K562 (cell line): ENCODE results near the gene C3. TPM values are rescaled to one million over a fixed set of nuclear protein-coding genes. Genes with fewer than 3 reads are reported as not detected.
A peak's percentile ranks its signal among the peaks of the same experiment; 100 is the strongest.

Experiments
- ATAC-seq: fragments of 200-7000 bp; cut with Tn5 transposase; 3 replicates; pipeline ENCODE4 v1.9.1; 2020; ENCODE audit warnings: moderate library complexity
- BruUV-seq: library from RNA; stranded (reverse); fragments of 400-500 nt; replicated peaks from 2 replicates; lab custom pipeline; 2021; lab: Mats Ljungman, UMichigan
- CTCF ChIA-PET: fragments of 300-600 bp; formaldehyde crosslinking; extraction: SDS; loops from one replicate; lab custom pipeline; 2021; ENCODE audit warnings: low intra/inter-chr PET ratio; lab: Yijun Ruan, JAX
- POLR2A ChIA-PET: fragments of 300-600, 350-650 bp; sonication (Branson Sonifier 250); formaldehyde crosslinking; extraction: SDS; loops from one replicate; lab custom pipeline; 2021; ENCODE audit warnings: antibody characterized with exemption, inconsistent platforms; lab: Yijun Ruan, JAX
- DNase-seq, 4 experiments: peaks; one replicate each; pipeline versions ENCODE4 v3.0.0 to v3.0.0-alpha.2; 2011 to 2018; ENCODE audit warnings: low spot score in 3 of 4, mixed read lengths in 3 of 4; ENCODE audit errors: extremely low read depth in 1 of 4
- FAIRE-seq: peaks from 2 replicates; lab custom pipeline; 2011; peaks lifted over from hg19 to GRCh38; lab: Jason Lieb, UNC
- H2AFZ ChIP-seq: 2 replicates; pipeline ENCODE4 v1.6.0; 2011; ENCODE audit warnings: low read depth, low read length, control low read depth, inconsistent platforms
- H3K27ac ChIP-seq: fragments of 200-600 bp; 3 replicates; pipeline ENCODE4 v1.8.0; 2011; ENCODE audit warnings: low read depth, mild to moderate bottlenecking, control low read depth, inconsistent platforms, low read length, moderate library complexity, mixed read lengths; ENCODE audit errors: extremely low read depth
- H3K27me3 ChIP-seq, 2 experiments: fragments of 300-600 bp in 1 of 2; 2 replicates in 1 of 2; 3 replicates in 1 of 2; pipeline versions ENCODE4 v1.6.0 to v1.8.0; 2011; ENCODE audit warnings: inconsistent platforms in 2 of 2, low read length in 2 of 2, mild to moderate bottlenecking in 1 of 2, mixed read lengths in 1 of 2, moderate library complexity in 1 of 2; ENCODE audit not compliant: control insufficient read depth in 2 of 2, insufficient read depth in 2 of 2
- H3K36me3 ChIP-seq: fragments of 300-600 bp; 3 replicates; pipeline ENCODE4 v1.8.0; 2011; ENCODE audit warnings: mild to moderate bottlenecking, low read length, inconsistent platforms; ENCODE audit not compliant: control insufficient read depth, insufficient read depth
- H3K4me1 ChIP-seq, 2 experiments: fragments of 200-600 bp in 1 of 2; replicated peaks in 1 of 2; 2 replicates in 1 of 2; 3 replicates in 1 of 2; pipeline versions ENCODE4 v1.5.1 to v1.8.0; 2011; ENCODE audit warnings: inconsistent platforms in 2 of 2, low read length in 2 of 2, mild to moderate bottlenecking in 1 of 2, mixed read lengths in 1 of 2, moderate library complexity in 1 of 2; ENCODE audit not compliant: control insufficient read depth in 2 of 2, insufficient read depth in 2 of 2
- H3K4me2 ChIP-seq: 2 replicates; pipeline ENCODE4 v1.6.1; 2011; ENCODE audit warnings: low read length, control low read depth, inconsistent platforms, mixed read lengths; ENCODE audit not compliant: insufficient read depth
- H3K4me3 ChIP-seq: fragments of 200-600 bp; sonication (generic), shearing (Covaris generic); 2 replicates; pipeline ENCODE4 v1.5.1; 2016; ENCODE audit warnings: control low read depth, inconsistent platforms
- H3K79me2 ChIP-seq: fragments of 200-600 bp; 3 replicates; pipeline ENCODE4 v1.8.0; 2011; ENCODE audit warnings: low read length, inconsistent platforms; ENCODE audit not compliant: control insufficient read depth, insufficient read depth
- H3K9ac ChIP-seq, 2 experiments: 2 replicates each; pipeline versions ENCODE4 v1.6.0 to v1.6.1; 2011; ENCODE audit warnings: low read depth in 2 of 2, low read length in 2 of 2, control low read depth in 1 of 2, inconsistent platforms in 1 of 2, mild to moderate bottlenecking in 1 of 2, mixed read lengths in 1 of 2; ENCODE audit not compliant: insufficient read depth in 1 of 2
- H3K9me1 ChIP-seq: one replicate; pipeline ENCODE4 v1.6.0; 2011; ENCODE audit warnings: inconsistent platforms, mild to moderate bottlenecking, low read length, moderate library complexity; ENCODE audit not compliant: control insufficient read depth, insufficient read depth
- H3K9me3 ChIP-seq: replicated peaks from 2 replicates; pipeline ENCODE4 v1.5.1; 2011; ENCODE audit warnings: low read depth, low read length, inconsistent platforms; ENCODE audit not compliant: control insufficient read depth, insufficient read depth
- H4K20me1 ChIP-seq: replicated peaks from 2 replicates; pipeline ENCODE4 v1.6.1; 2011; ENCODE audit warnings: low read length, inconsistent platforms, mixed read lengths; ENCODE audit not compliant: control insufficient read depth, insufficient read depth
- DDX20 ChIP-seq: fragments of 450-650 bp; IDR thresholded peaks from 2 replicates; pipeline ENCODE4 v1.6.1; 2016; ENCODE audit warnings: missing genetic modification characterization, low read depth, mild to moderate bottlenecking, missing compliant biosample characterization, moderate library complexity
- ETV1 ChIP-seq: fragments of 450-650 bp; conservative IDR thresholded peaks from 2 replicates; pipeline ENCODE4 v1.6.1; 2016; ENCODE audit warnings: missing genetic modification characterization, control low read depth, low read depth, missing compliant biosample characterization
- MCM7 ChIP-seq, 2 experiments: fragments of 450-650 bp; IDR thresholded peaks; 2 replicates each; pipeline ENCODE4 v1.6.1; 2016 to 2018
- MYNN ChIP-seq, 2 experiments: sonication (generic); formaldehyde crosslinking in 1 of 2; IDR thresholded peaks; 2 replicates each; pipeline versions ENCODE4 v1.5.0 to v1.6.1; 2016 to 2020; ENCODE audit warnings: antibody characterized with exemption in 1 of 2, missing genetic modification reagents in 1 of 2
- SPI1 ChIP-seq: IDR thresholded peaks from 2 replicates; pipeline ENCODE4 v1.6.1; 2011; ENCODE audit warnings: low read depth, low read length, control low read depth, borderline replicate concordance
- TBP ChIP-seq: optimal IDR thresholded peaks from 2 replicates; pipeline ENCODE3; 2011; ENCODE audit warnings: low read depth, low read length, improper control_type of control experiment
- ZBTB7A ChIP-seq: IDR thresholded peaks from 2 replicates; pipeline ENCODE4 v1.6.1; 2011; ENCODE audit warnings: low read depth, mild to moderate bottlenecking, low read length, moderate library complexity, borderline replicate concordance; ENCODE audit not compliant: control insufficient read depth
- WGBS: fragments of 100-300 bp; shearing (Covaris generic); methylation state at CpG from one replicate; pipeline ENCODE4 v1.1.6; 2016; ENCODE audit warnings: low coverage, mixed read lengths; ENCODE audit not compliant: insufficient coverage; ENCODE audit errors: missing lambda C conversion rate; 5-methylcytosine and 5-hydroxymethylcytosine counted together
- in situ Hi-C: fragments of 300-500 bp; cut with MboI; formaldehyde crosslinking; loops from 4 replicates; pipeline ENCODE4 v1.15.0; 2018; ENCODE audit warnings: inconsistent platforms, mixed read lengths
- intact Hi-C: fragments of 100-400 bp; cut with micrococcal nuclease; formaldehyde crosslinking; loops from 2 replicates; pipeline ENCODE4 v1.14.2; 2022
- polyA plus RNA-seq, 8 experiments: library from polyadenylated mRNA; depleted of rRNA in 4 of 8; stranded (reverse) in 5 of 8; unstranded in 3 of 8; fragments of >200 nt; fragmentation: Nextera tagmentation in 2 of 8; fragmentation: Illumina TruSeq in 1 of 8; extraction: Ambion mirVana in 2 of 8; extraction: Trizol in 1 of 8; gene quantifications; 2 replicates each; pipeline versions ENCODE4 v1.2.1 to v1.2.3, GENCODE V29; 2011 to 2014; ENCODE audit warnings: inconsistent platforms in 1 of 8, missing spikeins in 1 of 8
- total RNA-seq, 7 experiments: library from RNA; depleted of rRNA in 6 of 7; stranded (reverse); fragments of >200 nt in 6 of 7; fragmentation: Illumina TruSeq in 2 of 7; extraction: Trizol in 2 of 7; gene quantifications; 2 replicates each; pipeline versions ENCODE4 v1.2.1 to v1.2.3, GENCODE V29; 2011 to 2021; ENCODE audit warnings: low replicate concordance in 1 of 7
- TF ChIP-seq, protein P1 (sequence below): sonication (generic); formaldehyde crosslinking; IDR thresholded peaks from 2 replicates; pipeline ENCODE4 v1.8.0; 2022; ENCODE audit warnings: mild to moderate bottlenecking, missing genetic modification reagents

Gene C3
- total and polyA plus RNA-seq, 9 of the 15 experiments (the other 6 are each of a cell fraction or from before 2014, with no cell fraction given), result 0.59 to 10.6 (median 2.2) TPM

DNA sequence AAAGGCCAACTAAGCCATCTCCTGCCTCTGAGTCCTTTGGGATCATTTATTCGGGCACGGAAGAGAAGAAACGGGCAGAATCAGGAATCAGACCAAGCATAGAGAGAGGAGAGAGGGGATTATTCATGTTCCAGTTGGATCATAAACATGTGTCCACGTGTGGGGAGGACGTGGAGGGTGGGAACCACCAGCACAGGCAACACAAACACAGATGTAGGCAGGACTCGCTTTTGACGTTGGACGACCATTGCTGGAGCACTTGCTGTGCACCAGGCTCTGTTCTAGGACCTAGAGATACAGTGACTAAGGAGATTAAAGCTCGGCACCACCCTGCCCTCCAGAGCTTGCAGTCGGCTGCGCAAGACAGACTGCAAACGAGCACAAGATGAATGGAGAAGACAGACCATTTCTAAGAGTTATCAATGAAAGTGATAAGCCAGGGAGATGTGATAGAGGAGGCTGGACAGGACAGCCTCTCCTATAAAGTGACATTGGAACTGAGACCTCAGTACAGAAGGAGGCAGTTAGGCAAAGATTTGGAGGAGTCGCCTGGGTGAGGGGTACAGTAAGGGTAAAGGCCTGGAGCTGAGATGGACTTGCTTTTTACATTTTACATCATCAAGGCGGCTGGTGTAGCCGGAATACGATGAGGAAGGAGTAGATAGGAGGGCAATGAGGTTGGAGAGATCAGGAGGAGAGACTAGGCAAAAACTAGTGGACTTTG, 46.1 kb upstream of the C3 start (continued):
- TF ChIP-seq DDX20 (tag), result no peak

GRCh38 chr19:6765738-6766356, 45.4 kb upstream of the C3 start:
- Histone ChIP-seq H3K4me2 (peak overlapping the region; percentile 91), H3K27me3 (no peaks in the 10 kb centered on the region), H3K36me3 (peaks cover 5% of the 10 kb centered on the region; the same call in 2 of the 3 replicates), H3K9me1 (peaks cover 4% of the 10 kb centered on the region), H2AFZ (no peak overlapping the region), H3K4me1 (peaks cover 9 to 23% of the 10 kb centered on the region in 2 experiments), H3K9ac (peak overlapping the region; percentile 67 to 93; a peak in 3 of 4 replicates), H3K27ac (peak overlapping the region; percentile 65; the same call in 1 of the 3 replicates), H3K9me3 (no peaks in the 10 kb centered on the region; the same call in 1 of the 2 replicates), H3K79me2 (peaks cover 13% of the 10 kb centered on the region), H3K4me3 (peak overlapping the region; percentile 64), H4K20me1 (no peaks in the 10 kb centered on the region)
- intact Hi-C loops, result loop anchor here (2.0 to 10.0 kb wide), 2 partner anchors 27 to 99 kb away; partner anchors contain the start of gene TRIP10
- no TSS peak for BruUV-seq
- CTCF ChIA-PET, result no interaction called here
- in situ Hi-C loops, result no loop called here
- 41% methylated on average over 7 of the region's 8 CpGs for WGBS
- FAIRE-seq (no peak), ATAC-seq (no peak), DNase-seq (no peak)
- POLR2A ChIA-PET, result interaction anchor here (0.6 to 1.6 kb wide), 3 partner anchors 12 to 29 kb away, joined by 3 to 5 read pairs (median 5); no protein-coding TSS in a partner anchor
- no peak for TF ChIP-seq MCM7 (IDR thresholded peaks at IDR 0.05)
- TF ChIP-seq, protein P1, sequence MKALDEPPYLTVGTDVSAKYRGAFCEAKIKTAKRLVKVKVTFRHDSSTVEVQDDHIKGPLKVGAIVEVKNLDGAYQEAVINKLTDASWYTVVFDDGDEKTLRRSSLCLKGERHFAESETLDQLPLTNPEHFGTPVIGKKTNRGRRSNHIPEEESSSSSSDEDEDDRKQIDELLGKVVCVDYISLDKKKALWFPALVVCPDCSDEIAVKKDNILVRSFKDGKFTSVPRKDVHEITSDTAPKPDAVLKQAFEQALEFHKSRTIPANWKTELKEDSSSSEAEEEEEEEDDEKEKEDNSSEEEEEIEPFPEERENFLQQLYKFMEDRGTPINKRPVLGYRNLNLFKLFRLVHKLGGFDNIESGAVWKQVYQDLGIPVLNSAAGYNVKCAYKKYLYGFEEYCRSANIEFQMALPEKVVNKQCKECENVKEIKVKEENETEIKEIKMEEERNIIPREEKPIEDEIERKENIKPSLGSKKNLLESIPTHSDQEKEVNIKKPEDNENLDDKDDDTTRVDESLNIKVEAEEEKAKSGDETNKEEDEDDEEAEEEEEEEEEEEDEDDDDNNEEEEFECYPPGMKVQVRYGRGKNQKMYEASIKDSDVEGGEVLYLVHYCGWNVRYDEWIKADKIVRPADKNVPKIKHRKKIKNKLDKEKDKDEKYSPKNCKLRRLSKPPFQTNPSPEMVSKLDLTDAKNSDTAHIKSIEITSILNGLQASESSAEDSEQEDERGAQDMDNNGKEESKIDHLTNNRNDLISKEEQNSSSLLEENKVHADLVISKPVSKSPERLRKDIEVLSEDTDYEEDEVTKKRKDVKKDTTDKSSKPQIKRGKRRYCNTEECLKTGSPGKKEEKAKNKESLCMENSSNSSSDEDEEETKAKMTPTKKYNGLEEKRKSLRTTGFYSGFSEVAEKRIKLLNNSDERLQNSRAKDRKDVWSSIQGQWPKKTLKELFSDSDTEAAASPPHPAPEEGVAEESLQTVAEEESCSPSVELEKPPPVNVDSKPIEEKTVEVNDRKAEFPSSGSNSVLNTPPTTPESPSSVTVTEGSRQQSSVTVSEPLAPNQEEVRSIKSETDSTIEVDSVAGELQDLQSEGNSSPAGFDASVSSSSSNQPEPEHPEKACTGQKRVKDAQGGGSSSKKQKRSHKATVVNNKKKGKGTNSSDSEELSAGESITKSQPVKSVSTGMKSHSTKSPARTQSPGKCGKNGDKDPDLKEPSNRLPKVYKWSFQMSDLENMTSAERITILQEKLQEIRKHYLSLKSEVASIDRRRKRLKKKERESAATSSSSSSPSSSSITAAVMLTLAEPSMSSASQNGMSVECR, result no peak
- no peak for TF ChIP-seq TBP
- no peak for TF ChIP-seq ETV1 (tag)
- TF ChIP-seq SPI1, result peak; percentile 71
- TF ChIP-seq ZBTB7A, result 0 out of 2 replicates have a peak, but pooled peaks have one; percentile 10
- TF ChIP-seq MYNN (IDR thresholded peaks at IDR 0.05), result no peak
- no peak for TF ChIP-seq MYNN (CRISPR knock-in tag; IDR thresholded peaks at IDR 0.05)
